GM20000 (cell line): ENCODE results near the gene PPL.

Source experiments
- DNase-seq: peaks from one replicate; pipeline ENCODE4 v3.0.0; 2012; ENCODE audit warnings: low spot score
- CTCF ChIP-seq: IDR thresholded peaks from 2 replicates; pipeline ENCODE4 v1.5.1; 2012; ENCODE audit warnings: mild to moderate bottlenecking, control low read depth; ENCODE audit errors: extremely low read depth, missing control alignments

Gene PPL

GRCh38 chr16:4923853-4924252 lies 13.1 kb downstream of the PPL start:
- no peak for DNase-seq
- TF ChIP-seq CTCF = no peak

GRCh38 chr16:4922721-4923342 lies 14.1 kb downstream of the PPL start:
- DNase-seq = no peak
- TF ChIP-seq CTCF = no peak

- no peak for TF ChIP-seq CTCF
- DNase-seq = no peak
Measured at GRCh38 chr16:4920826-4921225, 16.1 kb downstream of the PPL start.

- no peak for TF ChIP-seq CTCF
- DNase-seq = no peak
Measured at GRCh38 chr16:4918781-4919251, 18.1 kb downstream of the PPL start.

GRCh38 chr16:4917117-4917516 lies 19.8 kb downstream of the PPL start:
- DNase-seq = no peak
- no peak for TF ChIP-seq CTCF

- DNase-seq = no peak
- no peak for TF ChIP-seq CTCF
Measured at GRCh38 chr16:4915226-4915761, 21.7 kb downstream of the PPL start.

GRCh38 chr16:4914528-4915225 lies 22.3 kb downstream of the PPL start:
- DNase-seq = no peak
- no peak for TF ChIP-seq CTCF
